Stimulated activated naive CD8-positive, alpha-beta T cell treated with anti-CD3 and anti-CD28 coated beads, Interleukin-15, amount 100 ng/mL, for 72 hours (primary cell): ENCODE data around the gene DBX1.

Source experiments
- ATAC-seq: fragments of 150-1000 bp; cut with Tn5 transposase; 2 replicates; pipeline ENCODE4 v1.10.0; 2021; ENCODE audit warnings: mild to moderate bottlenecking, moderate library complexity
- DNase-seq, 2 donors: peaks; one replicate each; pipeline ENCODE4 v3.0.0; 2021 to 2022
- H3K27ac Mint-ChIP-seq, 2 donors: one replicate each; pipeline ENCODE4 v1.8.0; 2022; ENCODE audit warnings: mild to moderate bottlenecking in 2 of 2, mixed read lengths in 2 of 2, moderate library complexity in 2 of 2
- H3K27me3 Mint-ChIP-seq: one replicate; pipeline ENCODE4 v1.8.0; 2022; ENCODE audit warnings: mixed read lengths
- H3K4me1 Mint-ChIP-seq: one replicate; pipeline ENCODE4 v1.8.0; 2022; ENCODE audit warnings: mild to moderate bottlenecking, mixed read lengths
- H3K4me3 Mint-ChIP-seq, 2 donors: one replicate each; pipeline ENCODE4 v1.8.0; 2022; ENCODE audit warnings: mild to moderate bottlenecking in 2 of 2, mixed read lengths in 2 of 2, moderate library complexity in 1 of 2
- H3K9me3 Mint-ChIP-seq, 2 donors: one replicate each; pipeline ENCODE4 v1.8.0; 2022; ENCODE audit warnings: mixed read lengths in 2 of 2

Gene DBX1

DNA sequence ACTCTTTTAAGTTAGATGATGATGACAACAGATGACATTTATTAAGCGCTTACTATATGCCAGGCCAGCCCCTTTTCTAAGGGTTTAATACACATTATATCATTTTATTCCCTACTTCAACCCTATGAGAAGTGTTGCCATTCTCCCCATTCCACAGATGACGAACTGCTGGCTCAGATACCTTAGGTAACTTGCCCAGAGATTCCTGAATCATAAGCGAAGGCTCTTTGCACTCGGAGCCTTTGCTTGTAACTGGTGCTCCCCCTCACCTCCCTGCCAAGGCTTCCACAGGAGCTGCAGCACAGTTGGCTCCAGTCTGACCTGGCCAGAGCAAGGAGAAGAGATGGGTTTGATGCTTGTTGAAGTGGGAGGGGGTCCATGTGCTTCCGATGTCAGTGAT is 43.0 kb downstream of the DBX1 start:
- ATAC-seq (no peak), DNase-seq (no peak)
- Mint-ChIP-seq H3K27me3 (peaks cover 37% of the 10 kb centered on the region), H3K4me3 (no peak overlapping the region), H3K4me1 (peaks cover 6% of the 10 kb centered on the region), H3K9me3 (no peaks in the 10 kb centered on the region), H3K27ac (no peak overlapping the region)

DNA sequence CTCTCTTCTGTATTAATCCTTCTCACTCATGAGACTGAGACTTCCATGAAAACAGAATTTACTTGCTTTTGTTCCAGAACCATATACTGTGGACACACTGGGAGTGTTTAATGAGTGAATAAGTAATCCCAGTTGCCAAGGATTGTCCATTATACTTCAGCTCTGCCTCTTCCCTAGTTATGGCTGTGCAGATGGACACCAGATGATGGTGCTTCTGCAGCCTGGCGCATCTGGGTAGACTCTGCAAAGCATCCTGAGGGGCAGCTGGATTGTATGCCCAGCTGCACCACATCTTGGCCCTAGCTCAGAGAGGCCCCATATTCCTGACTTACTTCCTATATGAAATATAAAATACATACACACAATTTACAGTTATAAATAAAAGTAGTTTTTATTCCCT is 43.5 kb downstream of the DBX1 start:
- H3K4me1 Mint-ChIP-seq, result peaks cover 9% of the 10 kb centered on the region
- ATAC-seq (no peak), DNase-seq (no peak)
- no peak overlapping the region for H3K4me3 Mint-ChIP-seq
- H3K9me3 Mint-ChIP-seq, result no peaks in the 10 kb centered on the region
- H3K27ac Mint-ChIP-seq, result no peak overlapping the region
- peaks cover 37% of the 10 kb centered on the region for H3K27me3 Mint-ChIP-seq

- Mint-ChIP-seq H3K4me3 (no peak overlapping the region), H3K27ac (no peak overlapping the region), H3K27me3 (peaks cover 35% of the 10 kb centered on the region), H3K4me1 (peaks cover 14% of the 10 kb centered on the region), H3K9me3 (no peaks in the 10 kb centered on the region)
- DNase-seq, result no peak
- no peak for ATAC-seq
Measured at GRCh38 chr11:20114588-20114987, 45.7 kb downstream of the DBX1 start.

- no peak overlapping the region for H3K4me3 Mint-ChIP-seq
- H3K27ac Mint-ChIP-seq, result no peak overlapping the region
- ATAC-seq (no peak), DNase-seq (no peak)
- H3K27me3 Mint-ChIP-seq, result peaks cover 21% of the 10 kb centered on the region
- H3K4me1 Mint-ChIP-seq, result peaks cover 14% of the 10 kb centered on the region
- no peaks in the 10 kb centered on the region for H3K9me3 Mint-ChIP-seq
Measured at GRCh38 chr11:20113149-20113438, 47.2 kb downstream of the DBX1 start.

GRCh38 chr11:20112291-20113148 is 47.8 kb downstream of the DBX1 start:
- DNase-seq (no peak), ATAC-seq (peak; percentile 44)
- Mint-ChIP-seq H3K4me3 (peak overlapping the region in 1 of 2 donors; percentile 43), H3K27ac (no peak overlapping the region), H3K4me1 (peaks cover 14% of the 10 kb centered on the region), H3K9me3 (no peaks in the 10 kb centered on the region), H3K27me3 (peaks cover 24% of the 10 kb centered on the region)

- ATAC-seq (no peak), DNase-seq (no peak)
- Mint-ChIP-seq H3K4me3 (no peak overlapping the region), H3K9me3 (no peaks in the 10 kb centered on the region), H3K27ac (no peak overlapping the region), H3K4me1 (peaks cover 14% of the 10 kb centered on the region), H3K27me3 (peaks cover 26% of the 10 kb centered on the region)
Measured at GRCh38 chr11:20111871-20112270, 48.4 kb downstream of the DBX1 start.

DNA sequence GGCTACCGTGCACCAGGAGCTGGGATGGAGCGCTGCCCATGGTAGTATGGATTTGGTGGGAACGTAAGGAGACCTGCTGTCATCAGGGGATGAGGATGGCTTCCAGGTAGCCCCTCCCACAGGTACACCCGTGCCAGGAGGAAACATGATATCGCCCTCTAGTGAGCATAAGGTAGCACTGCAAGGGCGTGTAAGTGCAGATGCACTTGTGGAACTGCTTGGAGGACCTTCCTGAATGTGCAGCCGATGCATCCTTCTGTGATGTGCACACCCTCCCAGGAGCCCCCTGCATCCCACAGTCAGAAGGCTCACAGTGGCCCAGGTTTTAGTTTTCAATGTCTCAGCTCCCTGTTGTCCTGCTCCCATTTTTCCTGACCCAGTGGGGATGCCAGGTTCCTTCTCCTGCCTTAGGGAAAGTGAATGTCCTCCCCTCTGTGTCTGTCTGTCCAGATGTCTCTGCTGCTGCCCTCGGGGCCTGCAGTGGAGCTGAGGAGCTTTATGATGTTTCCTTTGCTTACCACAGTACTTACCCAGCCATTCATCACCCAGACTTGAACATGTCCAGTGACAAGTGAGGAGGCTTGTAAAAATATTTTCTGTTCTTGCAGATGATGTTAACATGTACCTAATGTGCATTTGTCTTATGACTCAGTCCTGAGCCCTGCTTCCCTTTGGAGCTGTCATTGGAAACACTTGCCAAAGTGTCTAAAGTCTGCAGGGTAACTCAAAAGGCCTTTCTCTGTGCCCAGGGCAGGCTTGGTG is 49.2 kb downstream of the DBX1 start:
- H3K4me1 Mint-ChIP-seq, result peaks cover 14% of the 10 kb centered on the region
- ATAC-seq, result peak; percentile 74
- no peaks in the 10 kb centered on the region for H3K9me3 Mint-ChIP-seq
- H3K27me3 Mint-ChIP-seq, result peaks cover 26% of the 10 kb centered on the region
- no peak overlapping the region for H3K27ac Mint-ChIP-seq
- H3K4me3 Mint-ChIP-seq, result no peak overlapping the region
- peak; percentile 57 to 63 for DNase-seq

DNA sequence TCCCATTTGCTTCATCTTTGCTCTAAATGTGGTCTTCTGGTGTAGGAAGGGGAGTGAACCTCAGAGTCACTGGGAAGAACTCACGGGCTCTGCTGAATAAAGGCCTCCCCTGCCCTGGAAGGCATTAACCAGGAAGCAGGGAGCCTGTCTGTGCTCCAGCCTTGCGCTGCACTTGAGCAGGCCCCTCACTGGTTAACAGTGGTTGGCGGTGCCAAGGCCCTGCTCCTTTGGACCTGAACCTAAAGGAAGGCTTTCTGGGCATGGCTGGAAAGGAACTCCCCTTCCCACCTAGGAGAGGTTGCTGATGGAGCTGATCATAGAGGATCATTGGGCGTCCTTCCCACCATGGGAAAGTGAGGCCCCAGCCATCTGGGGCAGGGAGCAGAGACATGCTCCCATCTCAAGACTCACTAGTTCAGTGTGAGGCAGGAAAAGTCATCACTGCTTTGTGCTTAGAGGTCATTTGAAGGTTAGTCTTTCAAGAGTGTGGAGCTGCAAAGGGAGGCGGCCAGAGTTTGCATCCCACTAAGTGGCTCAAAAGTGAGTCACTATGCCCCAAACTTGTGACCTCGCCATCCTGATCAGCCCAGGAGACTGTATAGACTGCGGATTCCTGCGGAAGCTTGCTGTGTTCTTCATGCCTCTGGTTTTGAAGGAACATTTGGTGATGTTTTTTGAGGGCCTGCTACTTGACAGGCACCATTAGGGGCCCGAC is 50.4 kb downstream of the DBX1 start:
- peaks cover 26% of the 10 kb centered on the region for H3K27me3 Mint-ChIP-seq
- H3K9me3 Mint-ChIP-seq, result no peaks in the 10 kb centered on the region
- ATAC-seq (no peak), DNase-seq (no peak)
- H3K4me3 Mint-ChIP-seq, result no peak overlapping the region
- H3K27ac Mint-ChIP-seq, result no peak overlapping the region
- peaks cover 14% of the 10 kb centered on the region for H3K4me1 Mint-ChIP-seq
